BLaER1 treated with 17β-estradiol and CSF1 and Interleukin-3, amounts not matched to agents 10 nM and 100 nM (cell line): ENCODE results near the gene NPLOC4.
A peak's percentile ranks its signal among the peaks of the same experiment; 100 is the strongest.

Experiments
- H3K27ac ChIP-seq, 11 experiments: shearing (Covaris generic); formaldehyde crosslinking; 2 replicates each; pipeline ENCODE4 v1.8.1; 2022
- H3K27me3 ChIP-seq, 11 experiments: shearing (Covaris generic); formaldehyde crosslinking; 2 replicates each; pipeline ENCODE4 v1.8.1; 2022
- H3K36me3 ChIP-seq, 11 experiments: shearing (Covaris generic); formaldehyde crosslinking; 2 replicates each; pipeline ENCODE4 v1.8.1; 2022
- H3K4me1 ChIP-seq, 10 experiments: shearing (Covaris generic); formaldehyde crosslinking; 2 replicates each; pipeline ENCODE4 v1.8.1; 2022
- H3K4me2 ChIP-seq, 11 experiments: shearing (Covaris generic); formaldehyde crosslinking; 2 replicates each; pipeline ENCODE4 v1.8.1; 2022
- H3K4me3 ChIP-seq, 10 experiments: shearing (Covaris generic); formaldehyde crosslinking; 2 replicates each; pipeline ENCODE4 v1.8.1; 2022
- H3K9ac ChIP-seq, 11 experiments: shearing (Covaris generic); formaldehyde crosslinking; 2 replicates each; pipeline ENCODE4 v1.8.1; 2022
- H3K9me3 ChIP-seq, 11 experiments: shearing (Covaris generic); formaldehyde crosslinking; replicated peaks in 1 of 11; 2 replicates each; pipeline ENCODE4 v1.8.1; 2022
- H4K20me1 ChIP-seq, 11 experiments: shearing (Covaris generic); formaldehyde crosslinking; 2 replicates each; pipeline ENCODE4 v1.8.1; 2022
- Cebpa-rat ChIP-seq, 11 experiments: shearing (Covaris generic); IDR thresholded peaks; 2 replicates each; pipeline ENCODE4 v1.8.1; 2022

Gene NPLOC4

GRCh38 chr17:81543756-81544155 lies 93.2 kb downstream of the NPLOC4 start:
- H3K4me1 ChIP-seq: peaks cover 0 to 9% (median 6%) of the 10 kb centered on the region in 10 experiments; a peak in 9 of 20 replicates
- H4K20me1 ChIP-seq: peaks cover 0 to 87% (median 47%) of the 10 kb centered on the region in 11 experiments; a peak in 18 of 22 replicates
- H3K36me3 ChIP-seq: peaks cover 70 to 96% (median 93%) of the 10 kb centered on the region in 11 experiments
- no peak overlapping the region for H3K4me3 ChIP-seq
- H3K27ac ChIP-seq: no peak overlapping the region
- no peak overlapping the region for H3K9ac ChIP-seq
- no peaks in the 10 kb centered on the region for H3K27me3 ChIP-seq
- H3K4me2 ChIP-seq: no peak overlapping the region
- no peaks in the 10 kb centered on the region for H3K9me3 ChIP-seq
- no peak for TF ChIP-seq Cebpa-rat (IDR thresholded peaks at IDR 0.05)

- Histone ChIP-seq H3K4me3 (no peak overlapping the region), H3K9ac (0 out of 22 replicates have a peak overlapping the region, but pooled peaks of 1 of the 11 experiments have one; percentile 9), H3K27ac (no peak overlapping the region), H3K9me3 (no peaks in the 10 kb centered on the region), H3K4me1 (peaks cover 0 to 14% (median 10%) of the 10 kb centered on the region in 10 experiments; a peak in 13 of 20 replicates), H3K27me3 (no peaks in the 10 kb centered on the region), H3K36me3 (peaks cover 67 to 95% (median 90%) of the 10 kb centered on the region in 11 experiments), H3K4me2 (no peak overlapping the region), H4K20me1 (peaks cover 0 to 91% (median 51%) of the 10 kb centered on the region in 11 experiments; a peak in 18 of 22 replicates)
- TF ChIP-seq Cebpa-rat (IDR thresholded peaks at IDR 0.05): no peak
These were observed 93.6 kb downstream of the NPLOC4 start for GRCh38 chr17:81543339-81543675.

- Histone ChIP-seq H3K9me3 (no peaks in the 10 kb centered on the region), H4K20me1 (peaks cover 0 to 91% (median 57%) of the 10 kb centered on the region in 11 experiments; a peak in 19 of 22 replicates), H3K9ac (0 out of 22 replicates have a peak overlapping the region, but pooled peaks of 1 of the 11 experiments have one; percentile 9), H3K4me3 (no peak overlapping the region), H3K4me2 (no peak overlapping the region), H3K27ac (no peak overlapping the region), H3K4me1 (peaks cover 0 to 20% (median 17%) of the 10 kb centered on the region in 10 experiments; a peak in 14 of 20 replicates), H3K27me3 (peaks cover 0 to 6% (median 2%) of the 10 kb centered on the region in 11 experiments; a peak in 8 of 22 replicates), H3K36me3 (peaks cover 61 to 94% (median 87%) of the 10 kb centered on the region in 11 experiments)
- TF ChIP-seq Cebpa-rat (IDR thresholded peaks at IDR 0.05): no peak
These were observed 94.2 kb downstream of the NPLOC4 start for GRCh38 chr17:81542431-81543338.

GRCh38 chr17:81541123-81541522 lies 95.8 kb downstream of the NPLOC4 start:
- H4K20me1 ChIP-seq: peaks cover 0 to 87% (median 46%) of the 10 kb centered on the region in 11 experiments; a peak in 19 of 22 replicates
- no peaks in the 10 kb centered on the region for H3K9me3 ChIP-seq
- no peak overlapping the region for H3K4me3 ChIP-seq
- TF ChIP-seq Cebpa-rat (IDR thresholded peaks at IDR 0.05): no peak
- no peak overlapping the region for H3K4me2 ChIP-seq
- peaks cover 45 to 79% (median 71%) of the 10 kb centered on the region in 11 experiments for H3K36me3 ChIP-seq
- H3K27ac ChIP-seq: no peak overlapping the region
- peaks cover 10 to 21% (median 17%) of the 10 kb centered on the region in 11 experiments; a peak in 19 of 22 replicates for H3K27me3 ChIP-seq
- peaks cover 0 to 24% (median 21%) of the 10 kb centered on the region in 10 experiments; a peak in 14 of 20 replicates for H3K4me1 ChIP-seq
- no peak overlapping the region for H3K9ac ChIP-seq

- no peak overlapping the region for H3K27ac ChIP-seq
- no peak for TF ChIP-seq Cebpa-rat (IDR thresholded peaks at IDR 0.05)
- peaks cover 0 to 24% (median 21%) of the 10 kb centered on the region in 10 experiments; a peak in 14 of 20 replicates for H3K4me1 ChIP-seq
- H3K27me3 ChIP-seq: peaks cover 13 to 24% (median 19%) of the 10 kb centered on the region in 11 experiments; a peak in 19 of 22 replicates
- H3K9ac ChIP-seq: no peak overlapping the region
- peaks cover 0 to 86% (median 43%) of the 10 kb centered on the region in 11 experiments; a peak in 19 of 22 replicates for H4K20me1 ChIP-seq
- no peak overlapping the region for H3K4me2 ChIP-seq
- H3K36me3 ChIP-seq: peaks cover 41 to 74% (median 66%) of the 10 kb centered on the region in 11 experiments
- no peaks in the 10 kb centered on the region for H3K9me3 ChIP-seq
- H3K4me3 ChIP-seq: no peak overlapping the region
These were observed 96.3 kb downstream of the NPLOC4 start for GRCh38 chr17:81540676-81541027.

GRCh38 chr17:81539961-81540675 lies 96.8 kb downstream of the NPLOC4 start:
- no peak overlapping the region for H3K4me2 ChIP-seq
- TF ChIP-seq Cebpa-rat (IDR thresholded peaks at IDR 0.05): no peak
- H3K27me3 ChIP-seq: peaks cover 13 to 24% (median 19%) of the 10 kb centered on the region in 11 experiments; a peak in 19 of 22 replicates
- H3K9ac ChIP-seq: no peak overlapping the region
- H3K4me3 ChIP-seq: no peak overlapping the region
- peaks cover 0 to 81% (median 43%) of the 10 kb centered on the region in 11 experiments; a peak in 19 of 22 replicates for H4K20me1 ChIP-seq
- H3K4me1 ChIP-seq: peaks cover 0 to 24% (median 21%) of the 10 kb centered on the region in 10 experiments; a peak in 14 of 20 replicates
- no peaks in the 10 kb centered on the region for H3K9me3 ChIP-seq
- peaks cover 35 to 69% (median 61%) of the 10 kb centered on the region in 11 experiments for H3K36me3 ChIP-seq
- no peak overlapping the region for H3K27ac ChIP-seq

GRCh38 chr17:81539571-81539900 lies 97.4 kb downstream of the NPLOC4 start:
- Histone ChIP-seq H3K4me3 (no peak overlapping the region), H3K4me2 (no peak overlapping the region), H3K4me1 (peaks cover 4 to 29% (median 26%) of the 10 kb centered on the region in 10 experiments), H3K27me3 (peaks cover 13 to 24% (median 19%) of the 10 kb centered on the region in 11 experiments; a peak in 19 of 22 replicates), H3K27ac (no peak overlapping the region), H3K36me3 (peaks cover 31 to 63% (median 55%) of the 10 kb centered on the region in 11 experiments), H3K9me3 (no peaks in the 10 kb centered on the region), H4K20me1 (peaks cover 0 to 80% (median 42%) of the 10 kb centered on the region in 11 experiments; a peak in 19 of 22 replicates), H3K9ac (no peak overlapping the region)
- no peak for TF ChIP-seq Cebpa-rat (IDR thresholded peaks at IDR 0.05)

- Histone ChIP-seq H3K27ac (no peak overlapping the region), H3K4me1 (peaks cover 10 to 36% (median 33%) of the 10 kb centered on the region in 10 experiments)
These were observed 98.0 kb downstream of the NPLOC4 start for GRCh38 chr17:81538651-81539570.

More at GRCh38 chr17:81538651-81539570, 98.0 kb downstream of the NPLOC4 start:
- Histone ChIP-seq H3K27me3 (peaks cover 13 to 24% (median 19%) of the 10 kb centered on the region in 11 experiments; a peak in 19 of 22 replicates), H3K9ac (peak overlapping the region in 3 of 11 experiments; percentile 3 to 23 (median 10); a peak in 2 of 22 replicates), H3K9me3 (no peaks in the 10 kb centered on the region), H3K4me3 (no peak overlapping the region), H3K36me3 (peaks cover 25 to 57% (median 49%) of the 10 kb centered on the region in 11 experiments), H3K4me2 (peak overlapping the region in 8 of 11 experiments; percentile 6 to 73 (median 58); a peak in 9 of 22 replicates), H4K20me1 (peaks cover 0 to 80% (median 44%) of the 10 kb centered on the region in 11 experiments; a peak in 20 of 22 replicates)
- no peak for TF ChIP-seq Cebpa-rat (IDR thresholded peaks at IDR 0.05)
